GM19438 (cell line): ENCODE data around the gene MYO7A.
"Not testable (repeated sequence)": the region's sequence is repeated elsewhere in the genome, so short reads cannot be mapped to it uniquely, and the experiment has no call there.

ENCODE experiments used
- ATAC-seq: cut with Tn5 transposase; IDR thresholded peaks from one replicate; pipeline ENCODE4 v1.9.1; 2021; ENCODE audit warnings: low read depth; ENCODE audit not compliant: unreplicated experiment

The MYO7A gene

DNA sequence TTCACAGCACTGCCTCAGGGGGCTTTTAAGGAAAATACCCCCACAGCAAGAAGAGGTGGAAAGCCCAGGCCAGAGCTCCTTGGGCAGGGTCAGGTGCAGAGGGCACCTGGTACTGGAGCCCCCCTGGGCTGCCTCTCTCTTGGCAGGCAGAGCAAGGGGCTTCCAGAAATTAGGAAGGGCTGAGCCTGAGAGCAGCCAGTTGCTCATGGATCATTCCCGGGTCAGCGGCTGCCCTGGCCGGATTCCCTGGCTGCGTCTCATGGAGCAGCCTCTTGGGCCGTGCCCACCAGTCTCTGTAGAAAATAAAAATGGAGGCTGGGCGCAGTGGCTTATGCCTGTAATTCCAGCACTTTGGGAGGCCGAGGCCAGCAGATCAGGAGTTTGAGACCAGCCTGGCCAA lies 35.7 kb upstream of the MYO7A start:
- ATAC-seq: no peak

DNA sequence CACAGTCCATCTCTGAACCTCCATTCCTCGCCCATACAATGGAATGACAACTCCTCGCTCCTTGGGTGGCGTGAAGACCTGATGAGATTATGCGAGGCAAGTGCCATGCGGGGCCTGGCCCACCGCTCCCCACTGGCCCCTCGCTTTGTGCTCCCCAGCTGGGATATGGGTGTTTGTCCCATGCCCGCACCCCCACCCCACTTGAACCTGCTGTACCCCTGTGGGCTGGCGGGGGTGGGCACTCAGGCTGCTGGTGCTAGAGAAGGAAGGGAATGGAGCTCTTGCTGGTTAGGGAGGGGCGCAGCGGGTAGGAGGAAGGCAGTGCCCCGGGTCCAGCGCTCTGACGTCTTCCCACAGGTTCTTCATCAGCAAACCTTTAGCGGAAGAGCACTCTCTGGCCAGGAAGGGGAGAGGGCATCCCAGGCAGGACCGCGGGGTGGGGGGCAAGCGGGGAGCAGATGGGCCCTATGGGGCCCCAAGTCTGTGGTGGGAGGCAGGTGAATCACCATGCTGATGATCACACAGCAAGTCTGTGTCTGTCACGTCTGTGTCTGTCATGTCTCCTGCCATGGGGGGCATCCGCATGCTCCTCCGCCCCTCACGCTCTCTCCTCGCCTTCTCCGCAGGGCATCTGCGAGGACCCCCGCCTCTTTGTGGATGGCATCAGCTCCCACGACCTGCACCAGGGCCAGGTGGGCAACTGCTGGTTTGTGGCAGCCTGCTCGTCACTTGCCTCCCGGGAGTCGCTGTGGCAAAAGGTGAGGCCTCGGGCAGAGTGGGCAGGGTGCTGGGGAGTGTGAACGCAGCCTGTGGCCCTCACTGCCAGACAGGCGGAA lies 34.8 kb upstream of the MYO7A start:
- ATAC-seq: no peak

DNA sequence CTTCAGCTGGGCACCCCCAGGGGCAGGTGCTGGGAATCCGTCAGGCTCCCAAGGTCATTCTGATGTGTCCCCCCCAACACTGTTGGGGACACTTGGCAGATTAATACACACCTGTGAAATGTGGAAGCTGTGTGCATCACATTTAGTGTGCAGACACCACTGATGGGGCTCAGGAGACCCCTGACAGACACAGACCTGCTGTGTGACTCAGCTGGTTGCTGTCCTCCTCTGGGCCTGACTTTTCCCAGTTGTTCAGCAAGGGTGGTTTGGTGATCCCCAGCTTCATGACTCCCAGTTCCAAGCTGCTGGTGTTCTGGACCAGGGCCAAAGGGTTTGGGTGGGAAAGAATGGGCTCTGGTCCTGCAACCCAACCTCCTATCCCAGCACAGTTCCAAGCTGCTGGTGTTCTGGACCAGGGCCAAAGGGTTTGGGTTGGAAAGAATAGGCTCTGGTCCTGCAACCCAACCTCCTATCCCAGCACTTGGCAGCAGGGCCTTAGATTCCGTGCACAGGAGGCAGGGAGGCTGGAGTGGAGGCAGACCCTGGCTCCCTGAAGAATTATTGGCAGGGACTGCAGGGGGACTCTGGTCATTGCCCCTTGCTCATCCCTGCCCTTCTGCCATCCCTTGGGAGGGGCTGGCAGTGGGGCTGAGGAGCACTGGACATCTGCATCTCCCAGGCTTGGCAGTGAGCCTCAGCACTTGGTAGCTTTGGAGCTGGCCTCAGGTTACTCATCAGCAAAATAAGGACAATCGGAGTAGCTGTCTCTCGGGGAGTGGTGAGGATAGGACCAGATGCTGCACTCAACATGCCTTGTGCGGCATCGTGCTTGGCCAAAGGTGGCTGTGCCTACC lies 33.8 kb upstream of the MYO7A start:
- no peak for ATAC-seq

DNA sequence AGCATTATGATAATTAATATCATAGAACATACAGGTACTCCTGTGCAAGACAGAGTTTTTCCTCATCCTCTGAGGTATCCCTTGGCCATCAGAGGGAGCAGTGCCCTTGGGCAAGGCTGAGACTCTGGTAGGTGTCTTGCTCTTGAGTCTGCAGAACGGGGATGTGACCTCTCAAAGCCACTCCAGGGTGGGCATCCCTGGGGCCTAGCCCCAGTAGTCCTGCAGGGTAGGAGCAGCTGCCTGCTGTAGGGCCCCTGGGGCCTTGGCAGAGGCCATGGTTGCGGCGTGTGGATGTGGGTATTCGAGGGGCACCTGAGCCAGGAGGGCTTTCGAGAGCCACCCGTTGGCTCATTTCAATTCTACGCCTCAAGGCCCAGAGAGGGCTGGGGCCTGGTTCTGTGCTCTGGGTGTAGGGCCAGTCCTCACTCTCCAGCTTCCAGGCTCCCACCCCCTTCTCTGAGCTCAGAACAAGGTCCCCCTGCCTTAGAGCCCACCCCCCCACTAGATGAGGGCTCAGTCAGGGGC lies 33.1 kb upstream of the MYO7A start:
- no peak for ATAC-seq

DNA sequence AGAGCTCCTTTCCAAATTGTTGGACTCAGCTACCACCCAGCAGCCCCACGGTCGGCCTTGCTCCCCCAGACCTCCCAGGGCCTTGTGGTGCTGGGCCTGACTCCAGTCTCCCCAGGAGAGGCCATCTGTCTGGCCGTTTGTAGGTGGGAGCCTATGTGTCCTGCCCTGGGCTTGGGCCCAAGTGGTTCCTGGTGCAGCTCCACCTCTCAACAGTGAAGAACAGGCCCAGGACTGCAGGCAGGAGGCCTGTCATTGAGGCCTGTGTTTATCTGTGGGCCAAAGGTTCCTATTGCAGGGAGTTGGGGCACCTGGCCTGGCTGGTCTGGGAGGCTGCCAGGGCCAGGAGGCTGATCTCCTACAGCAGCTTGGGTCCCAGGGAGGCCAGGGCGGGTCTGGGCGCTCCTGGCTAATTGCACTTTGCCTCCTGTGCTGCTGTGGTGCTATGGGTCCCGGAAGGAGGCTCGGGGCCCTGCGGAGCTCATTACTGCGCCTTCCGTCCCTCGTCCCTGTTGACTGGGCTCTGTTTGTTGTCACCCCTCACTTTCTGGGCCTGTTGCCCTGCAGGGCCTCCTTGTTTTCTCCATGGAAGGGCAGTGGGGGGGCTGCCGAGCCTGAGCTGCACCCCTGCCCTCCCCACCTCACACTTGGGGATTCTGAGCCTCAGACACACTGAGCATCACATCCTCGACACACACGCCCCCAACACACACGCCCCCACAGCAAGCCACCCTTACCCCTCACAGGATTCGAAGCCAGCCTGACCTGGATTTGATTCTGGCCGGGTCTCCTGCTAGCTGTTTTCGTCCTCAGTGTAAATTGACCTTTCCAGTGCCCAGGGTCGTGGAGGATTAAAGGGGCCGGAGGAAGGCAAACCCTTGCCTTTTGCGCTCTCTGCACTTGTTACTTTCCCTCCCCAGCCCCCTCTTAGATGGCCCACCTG lies 32.2 kb upstream of the MYO7A start:
- no peak for ATAC-seq

DNA sequence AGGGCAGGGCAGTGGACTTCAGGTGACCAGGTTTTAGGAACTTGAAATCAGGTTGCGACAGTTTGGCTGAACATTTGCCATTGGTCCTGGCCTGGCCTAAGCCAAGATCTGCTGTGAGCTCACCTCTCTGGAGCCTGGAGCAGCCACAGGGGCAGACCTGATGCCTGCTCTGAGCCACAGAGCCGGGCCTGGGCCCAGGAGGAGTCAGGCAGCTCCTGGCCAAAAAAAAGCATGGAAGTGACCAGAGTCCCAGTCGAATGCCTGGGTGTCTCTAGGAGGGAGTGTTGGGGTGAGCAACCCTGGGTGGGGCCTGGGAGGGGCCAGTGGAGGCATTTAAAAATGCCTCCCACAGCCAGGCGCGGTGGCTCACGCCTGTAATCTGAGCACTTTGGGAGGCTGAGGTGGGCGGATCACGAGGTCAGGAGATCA lies 31.4 kb upstream of the MYO7A start:
- no peak for ATAC-seq

DNA sequence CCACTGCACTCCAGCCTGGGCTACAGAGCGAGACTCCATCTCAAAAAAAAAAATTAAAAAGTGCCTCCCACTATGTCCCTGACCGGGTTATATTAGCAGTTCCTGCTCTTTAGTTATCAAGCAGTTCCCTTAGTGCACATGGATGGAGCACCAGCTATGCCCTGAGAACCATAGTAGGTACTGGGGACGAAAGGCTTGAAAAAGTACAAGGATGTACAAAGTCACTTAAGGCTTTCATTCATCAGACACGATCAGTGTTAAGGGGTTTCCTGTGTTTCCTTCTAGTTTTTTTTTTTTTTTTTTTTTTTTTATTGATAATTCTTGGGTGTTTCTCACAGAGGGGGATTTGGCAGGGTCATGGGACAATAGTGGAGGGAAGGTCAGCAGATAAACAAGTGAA lies 30.9 kb upstream of the MYO7A start:
- ATAC-seq: not testable (repeated sequence)

DNA sequence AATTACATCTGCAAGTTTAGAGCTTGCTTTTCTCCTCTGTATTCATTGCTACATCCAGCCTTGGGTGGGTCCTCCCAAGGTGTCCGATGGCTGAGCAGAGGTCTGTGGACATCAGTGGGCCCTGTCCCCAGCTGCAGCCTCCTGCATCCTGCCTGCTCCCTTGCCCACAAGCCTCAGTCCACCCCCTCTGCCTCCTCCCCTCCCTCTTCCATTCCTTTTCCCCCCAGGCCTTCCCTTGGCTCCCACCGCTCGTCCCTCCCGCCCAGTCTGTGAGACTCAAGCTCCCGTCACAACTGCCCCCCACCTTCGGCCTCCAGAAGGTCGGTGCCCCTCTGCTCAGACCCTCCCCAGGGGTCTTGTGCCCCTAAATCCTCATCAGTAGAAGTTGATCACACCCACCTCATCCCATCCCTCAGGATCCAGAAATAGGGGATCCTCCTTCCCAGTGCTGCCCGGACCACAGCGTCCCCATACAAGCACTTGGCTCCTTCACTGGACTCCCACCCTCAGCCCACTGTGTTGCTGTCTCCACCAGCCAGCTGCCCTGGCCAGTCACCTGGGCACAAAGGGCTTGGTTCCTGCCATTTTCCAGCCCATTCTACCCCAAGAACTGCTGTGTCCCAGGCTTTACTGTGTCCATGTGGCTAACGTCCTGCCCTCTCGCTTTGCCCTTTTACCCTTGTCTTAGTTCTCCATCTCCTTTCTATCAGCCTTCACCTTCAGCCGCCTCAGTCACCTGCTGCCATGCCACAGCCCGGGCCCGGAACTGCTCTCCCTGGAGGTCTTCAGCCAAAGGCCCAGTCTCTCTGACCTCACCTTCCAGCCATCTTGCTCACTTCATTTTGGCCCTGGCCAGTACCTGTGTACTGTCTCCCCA lies 27.6 kb upstream of the MYO7A start:
- ATAC-seq: no peak

DNA sequence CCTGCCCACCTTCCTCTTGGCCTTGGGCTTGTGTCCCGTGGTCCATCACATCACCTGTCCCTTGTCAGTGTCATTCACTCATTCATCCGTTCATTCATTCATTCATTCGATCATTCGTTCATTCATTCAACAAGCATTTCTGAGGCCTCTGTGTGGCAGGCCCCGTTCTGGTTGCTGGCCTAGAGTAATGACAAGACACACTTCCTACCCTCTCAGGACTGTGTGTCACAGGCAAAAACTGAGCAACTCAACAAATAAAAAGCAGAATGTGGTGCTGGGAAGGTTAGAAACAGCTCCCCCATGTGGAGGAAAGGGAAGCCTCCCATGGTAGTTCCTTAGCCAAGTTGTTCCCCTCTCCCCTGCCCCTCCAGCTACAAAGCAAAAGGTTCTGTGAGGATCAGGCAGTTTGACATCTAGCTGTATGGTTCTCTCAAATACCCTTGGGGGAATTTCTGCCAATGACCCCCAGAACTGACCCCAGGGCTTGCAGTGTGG lies 27.0 kb upstream of the MYO7A start:
- no peak for ATAC-seq

DNA sequence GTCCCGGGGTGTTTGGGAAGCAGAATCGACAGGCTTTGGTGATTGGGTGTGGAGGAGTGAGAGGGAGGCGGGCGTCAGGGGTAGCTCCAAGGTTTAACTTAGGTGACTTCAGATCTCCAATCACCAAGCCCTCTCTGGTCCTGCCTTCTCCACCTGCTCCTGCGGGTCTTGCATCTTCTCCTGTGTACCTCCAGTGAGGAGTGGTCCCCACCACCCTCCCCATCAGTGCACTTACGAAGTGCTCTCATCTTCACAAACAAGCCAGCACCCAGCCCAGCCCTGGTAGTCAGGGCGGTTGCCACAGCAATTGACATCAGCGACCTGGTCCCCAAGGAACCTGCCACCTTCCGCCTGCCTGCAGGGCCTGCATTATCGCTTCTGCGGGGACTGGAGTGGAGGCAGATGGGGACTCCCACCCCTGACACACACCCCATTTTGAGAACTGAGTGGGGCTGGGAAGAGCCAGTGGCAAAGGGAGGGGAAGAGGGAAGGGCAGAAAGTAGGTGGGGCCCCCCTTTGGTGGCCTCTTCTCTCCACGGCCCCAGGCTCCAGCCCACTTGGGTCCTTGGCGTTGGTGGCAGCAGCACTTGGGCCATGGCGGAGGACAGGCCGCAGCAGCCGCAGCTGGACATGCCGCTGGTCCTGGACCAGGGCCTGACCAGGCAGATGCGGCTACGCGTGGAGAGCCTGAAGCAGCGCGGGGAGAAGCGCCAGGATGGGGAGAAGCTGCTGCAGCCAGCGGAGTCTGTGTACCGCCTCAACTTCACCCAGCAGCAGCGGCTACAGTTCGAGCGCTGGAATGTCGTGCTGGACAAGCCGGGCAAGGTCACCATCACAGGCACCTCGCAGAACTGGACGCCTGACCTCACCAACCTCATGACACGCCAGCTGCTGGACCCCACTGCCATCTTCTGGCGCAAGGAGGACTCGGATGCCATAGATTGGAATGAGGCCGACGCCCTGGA lies 25.5 kb upstream of the MYO7A start, which contains the start of gene OMP:
OMP (plus strand) TSS at position 595 of the 965 bp plus-strand sequence; CDS start at position 595, 0 bp downstream.
- no peak for ATAC-seq

DNA sequence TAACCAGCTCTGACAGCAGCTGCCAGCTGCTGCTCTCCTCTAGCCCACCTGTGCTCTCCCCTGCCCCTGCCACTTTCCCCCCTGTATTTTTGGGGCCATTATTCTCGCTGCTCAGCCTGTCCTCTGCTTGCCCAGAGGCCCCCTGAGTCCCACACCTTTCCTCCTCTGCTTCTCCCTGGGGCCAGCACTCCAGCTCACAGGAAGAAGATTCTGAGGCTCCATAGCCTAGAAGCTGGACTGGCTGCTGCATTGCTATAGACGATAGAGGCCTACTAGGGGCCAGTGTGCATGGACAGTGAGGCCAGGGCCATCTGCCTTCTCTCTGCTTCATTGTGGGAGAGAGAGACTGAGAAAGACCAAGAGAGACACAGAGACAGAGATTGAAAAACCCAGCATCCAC lies 24.7 kb upstream of the MYO7A start:
- ATAC-seq: no peak

DNA sequence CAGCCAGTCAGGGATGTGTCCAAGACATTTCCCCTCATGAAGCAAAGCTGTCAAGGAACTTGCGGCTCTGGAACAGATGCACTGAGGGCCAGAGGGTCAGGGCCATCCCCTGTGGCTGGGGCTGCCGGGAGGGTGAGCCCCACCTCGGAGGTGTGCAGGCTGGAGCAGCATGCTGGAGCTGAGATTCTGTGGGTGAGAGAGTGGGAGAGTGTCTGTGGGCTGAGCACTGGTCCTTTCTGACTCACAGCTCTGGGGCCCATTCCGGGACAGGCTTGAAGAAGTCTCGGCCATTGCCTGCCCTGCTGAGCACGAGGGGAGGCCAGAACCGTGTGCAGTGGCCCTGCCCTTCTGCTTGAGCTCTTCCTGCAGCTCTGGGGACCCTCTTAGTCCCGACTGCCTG lies 23.3 kb upstream of the MYO7A start:
- no peak for ATAC-seq

DNA sequence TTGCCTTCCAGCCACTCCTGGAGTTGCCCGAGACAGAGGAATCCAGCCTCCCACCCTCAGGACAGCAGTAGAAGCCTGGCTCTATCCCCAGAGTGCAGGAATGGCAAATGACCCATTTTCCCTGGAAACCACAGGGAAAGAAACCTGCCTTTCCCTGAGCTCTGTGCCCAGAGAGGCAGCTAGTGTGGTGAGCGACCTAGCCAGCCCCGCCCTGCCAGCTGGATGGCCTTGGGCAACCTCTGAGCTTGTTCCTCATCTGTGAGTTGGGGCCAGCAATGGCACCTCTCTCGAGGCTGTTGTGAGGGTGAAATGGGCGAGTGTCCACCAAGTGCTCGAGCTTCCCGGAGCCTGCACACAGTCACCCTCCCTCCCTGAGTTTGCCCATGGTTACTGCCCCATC lies 21.7 kb upstream of the MYO7A start:
- no peak for ATAC-seq

DNA sequence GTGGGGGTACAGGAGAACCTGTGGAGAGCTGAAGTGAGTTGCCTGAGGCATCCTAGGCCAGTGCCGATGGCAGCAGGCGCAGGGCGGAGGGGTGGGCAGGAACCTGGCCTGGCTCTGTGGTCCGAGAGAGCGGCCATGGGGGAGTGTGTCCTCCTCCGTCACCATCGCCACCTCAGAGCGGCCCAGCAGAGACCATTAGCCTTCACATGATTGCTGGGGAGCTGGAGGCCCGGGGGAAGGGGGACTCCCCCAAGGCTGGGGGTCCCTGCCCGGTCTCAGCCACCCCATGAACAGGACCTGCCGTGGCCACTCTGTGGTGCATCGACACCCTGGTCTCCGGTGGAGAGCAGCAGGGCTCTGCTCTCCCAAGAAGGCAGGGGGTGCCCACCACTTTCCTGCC lies 21.3 kb upstream of the MYO7A start:
- no peak for ATAC-seq

DNA sequence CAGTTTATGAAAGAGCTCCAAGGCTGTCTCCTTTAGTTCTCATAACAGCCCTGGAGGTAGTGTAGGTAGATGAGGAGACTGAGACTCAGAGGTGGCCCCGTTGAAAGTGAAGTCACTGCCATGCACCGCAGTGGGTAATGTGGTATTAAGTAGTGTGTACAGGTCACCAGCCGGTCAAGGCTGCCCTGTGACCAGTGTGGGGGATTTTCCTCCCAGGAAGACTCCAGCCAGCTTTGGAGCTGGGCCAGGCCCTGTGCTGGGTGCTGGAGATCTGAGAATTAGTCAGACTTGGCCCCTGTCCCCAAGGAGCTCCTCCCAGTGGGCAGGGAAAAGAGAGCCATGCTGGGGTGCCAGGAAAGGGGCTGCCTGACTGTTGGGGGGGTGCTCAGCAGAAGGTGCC lies 20.1 kb upstream of the MYO7A start:
- ATAC-seq: no peak

DNA sequence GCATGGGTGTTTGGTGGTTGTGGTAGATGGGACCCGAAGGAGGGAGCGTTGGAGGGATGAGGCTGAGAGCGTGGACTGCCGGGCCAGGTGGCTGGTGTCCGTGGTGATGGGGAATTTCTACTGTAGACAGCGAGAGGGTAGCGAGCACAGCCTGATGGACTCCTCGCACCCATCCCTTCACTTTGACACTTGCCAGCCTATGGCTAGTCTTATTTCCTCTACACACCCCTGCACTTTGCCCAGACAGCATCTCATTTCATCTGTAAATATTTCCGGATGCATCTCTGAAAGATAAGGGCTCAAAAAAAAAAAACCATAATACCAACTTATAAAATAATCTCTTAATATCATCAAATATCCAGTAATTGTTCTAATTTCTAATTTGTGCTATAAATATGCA lies 19.6 kb upstream of the MYO7A start:
- ATAC-seq: no peak

DNA sequence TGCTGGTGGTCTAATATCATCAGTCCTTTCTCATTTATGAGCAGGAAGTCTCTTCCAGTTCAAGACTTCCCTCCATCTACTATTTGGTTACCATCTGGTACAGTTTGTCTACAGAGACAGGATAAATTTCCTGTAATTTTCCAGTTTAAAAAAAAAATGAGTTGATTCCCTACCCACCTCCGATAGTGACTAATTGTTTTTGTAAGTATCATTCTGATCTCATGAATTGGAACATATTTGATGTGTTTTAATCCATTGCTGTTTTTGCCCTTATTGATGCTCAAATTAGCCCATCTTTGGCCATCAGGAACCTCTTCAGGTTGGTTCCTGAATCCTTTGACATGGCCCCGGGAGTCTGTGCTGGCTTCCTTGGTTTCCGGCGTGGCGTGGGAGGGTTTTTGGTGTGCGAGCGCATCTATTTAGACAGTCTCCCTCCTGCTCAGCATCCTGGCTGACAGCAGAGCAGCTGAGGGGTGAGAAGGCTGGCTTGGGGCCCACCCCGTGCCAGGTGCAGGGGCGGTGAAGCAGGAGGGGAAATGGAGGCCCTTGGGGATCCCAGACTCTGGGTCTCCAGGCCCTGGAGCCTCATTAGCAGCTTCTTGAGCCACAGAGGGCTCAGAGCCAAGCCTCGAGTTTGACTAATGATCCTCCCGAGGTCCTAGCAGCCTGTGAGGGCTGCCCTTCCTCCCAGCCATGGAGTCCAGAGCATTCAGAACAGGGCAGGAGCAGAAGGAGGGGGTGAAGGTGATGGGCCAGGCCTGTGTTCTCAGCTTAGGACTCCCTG lies 18.6 kb upstream of the MYO7A start:
- no peak for ATAC-seq
